Activated CD8-positive, alpha-beta T cell treated with anti-CD3 and anti-CD28 coated beads for 36 hours (primary cell): ENCODE results near the gene FARP1. TPM values are rescaled to one million over a fixed set of nuclear protein-coding genes. Genes with fewer than 3 reads are reported as not detected.

Experiments used
- ATAC-seq: fragments of 200-7000 bp; cut with Tn5 transposase; one replicate; pipeline ENCODE4 v1.10.0; 2021; ENCODE audit warnings: mild to moderate bottlenecking, moderate library complexity
- CTCF ChIA-PET: fragments of 350-600 bp; sonication (Branson Sonifier 250); formaldehyde crosslinking; loops from one replicate; lab custom pipeline; 2021; ENCODE audit warnings: antibody characterized with exemption; lab: Charles Lee
- POLR2A ChIA-PET: fragments of 350-600 bp; sonication (Branson Sonifier 250); formaldehyde crosslinking; loops from one replicate; lab custom pipeline; 2021; ENCODE audit warnings: antibody characterized with exemption; lab: Charles Lee
- DNase-seq: peaks from one replicate; pipeline ENCODE4 v3.0.0-alpha.2; 2020
- H3K27ac Mint-ChIP-seq: one replicate; pipeline ENCODE4 v1.8.0; 2021; ENCODE audit warnings: mild to moderate bottlenecking, mixed read lengths
- H3K27me3 Mint-ChIP-seq: one replicate; pipeline ENCODE4 v1.8.0; 2021; ENCODE audit warnings: mixed read lengths
- H3K36me3 Mint-ChIP-seq: one replicate; pipeline ENCODE4 v1.8.0; 2021; ENCODE audit warnings: low read depth, mixed read lengths
- H3K4me1 Mint-ChIP-seq: one replicate; pipeline ENCODE4 v1.8.0; 2021; ENCODE audit warnings: low read depth, mixed read lengths
- H3K4me3 Mint-ChIP-seq: one replicate; pipeline ENCODE4 v1.8.0; 2021; ENCODE audit warnings: mild to moderate bottlenecking, moderate library complexity, mixed read lengths
- H3K9me3 Mint-ChIP-seq: one replicate; pipeline ENCODE4 v1.8.0; 2021; ENCODE audit warnings: mixed read lengths
- CTCF ChIP-seq: fragments of 200-600 bp; IDR thresholded peaks from one replicate; pipeline ENCODE4 v1.8.0; 2022; ENCODE audit warnings: antibody characterized with exemption, mild to moderate bottlenecking
- intact Hi-C: fragments of 100-400 bp; cut with micrococcal nuclease; formaldehyde crosslinking; loops from one replicate; pipeline ENCODE4 v1.10.0; 2022
- total RNA-seq, 2 experiments: library from RNA; stranded (reverse); gene quantifications; one replicate each; pipeline ENCODE4 v1.2.3, GENCODE V29; 2021

FARP1 gene
- total RNA-seq, 2 experiments from 2014 or later, result 0.27 to 0.43 TPM

GRCh38 chr13:98494769-98495168, 351.9 kb downstream of the FARP1 start:
- Mint-ChIP-seq H3K36me3 (peaks cover 16% of the 10 kb centered on the region), H3K9me3 (no peaks in the 10 kb centered on the region), H3K4me1 (peaks cover 53% of the 10 kb centered on the region), H3K27me3 (no peaks in the 10 kb centered on the region), H3K4me3 (no peak overlapping the region), H3K27ac (no peak overlapping the region)
- ATAC-seq (no peak), DNase-seq (no peak)
- POLR2A ChIA-PET, result no interaction called here
- intact Hi-C loops, result no loop called here
- TF ChIP-seq CTCF, result no peak
- CTCF ChIA-PET, result no interaction called here

GRCh38 chr13:98495627-98496478, 353.0 kb downstream of the FARP1 start:
- Mint-ChIP-seq H3K36me3 (peaks cover 20% of the 10 kb centered on the region), H3K4me1 (peaks cover 55% of the 10 kb centered on the region), H3K27me3 (no peaks in the 10 kb centered on the region)

GRCh38 chr13:98496479-98496791, 353.5 kb downstream of the FARP1 start:
- no peak overlapping the region for H3K4me3 Mint-ChIP-seq
- CTCF ChIA-PET, result interaction anchor here (1.6 kb wide), 1 partner anchor 9 kb away, joined by 3 read pairs; no protein-coding TSS in a partner anchor
- POLR2A ChIA-PET, result interaction anchor here (0.7 kb wide), 1 partner anchor 123 kb away, joined by 3 read pairs; no protein-coding TSS in a partner anchor
- H3K27ac Mint-ChIP-seq, result no peak overlapping the region
- H3K36me3 Mint-ChIP-seq, result peaks cover 17% of the 10 kb centered on the region
- H3K4me1 Mint-ChIP-seq, result peaks cover 53% of the 10 kb centered on the region
- TF ChIP-seq CTCF, result no peak
- H3K27me3 Mint-ChIP-seq, result no peaks in the 10 kb centered on the region
- no peak for ATAC-seq
- no peaks in the 10 kb centered on the region for H3K9me3 Mint-ChIP-seq
- intact Hi-C loops, result no loop called here
- DNase-seq, result no peak

More at GRCh38 chr13:98495627-98496478, 353.0 kb downstream of the FARP1 start:
- H3K9me3 Mint-ChIP-seq, result no peaks in the 10 kb centered on the region
- no peak overlapping the region for H3K27ac Mint-ChIP-seq
- ChIA-PET POLR2A (interaction anchor here (0.7 kb wide), 1 partner anchor 124 kb away, joined by 3 read pairs; no protein-coding TSS in a partner anchor), CTCF (interaction anchor here (1.6 kb wide), 1 partner anchor 9 kb away, joined by 3 read pairs; no protein-coding TSS in a partner anchor)
- DNase-seq (no peak), ATAC-seq (no peak)
- TF ChIP-seq CTCF, result no peak
- intact Hi-C loops, result no loop called here
- no peak overlapping the region for H3K4me3 Mint-ChIP-seq

- H3K9me3 Mint-ChIP-seq, result no peaks in the 10 kb centered on the region
- ATAC-seq, result no peak
- H3K4me1 Mint-ChIP-seq, result peaks cover 54% of the 10 kb centered on the region
- DNase-seq, result no peak
- peaks cover 16% of the 10 kb centered on the region for H3K36me3 Mint-ChIP-seq
- POLR2A ChIA-PET, result interaction anchor here (0.9 kb wide), 1 partner anchor 11 kb away, joined by 3 read pairs; no protein-coding TSS in a partner anchor
- CTCF ChIA-PET, result interaction anchor here (1.6 kb wide), 1 partner anchor 8 kb away, joined by 3 read pairs; no protein-coding TSS in a partner anchor
- no peak overlapping the region for H3K4me3 Mint-ChIP-seq
- no peak for TF ChIP-seq CTCF
- intact Hi-C loops, result no loop called here
- no peaks in the 10 kb centered on the region for H3K27me3 Mint-ChIP-seq
- no peak overlapping the region for H3K27ac Mint-ChIP-seq
These were observed 354.1 kb downstream of the FARP1 start for GRCh38 chr13:98496966-98497365.

GRCh38 chr13:98500963-98501421, 358.1 kb downstream of the FARP1 start:
- DNase-seq (no peak), ATAC-seq (no peak)
- intact Hi-C loops, result no loop called here
- POLR2A ChIA-PET, result interaction anchor here (1.3 kb wide), 1 partner anchor 152 kb away, joined by 3 read pairs; no protein-coding TSS in a partner anchor
- Mint-ChIP-seq H3K4me3 (no peak overlapping the region), H3K4me1 (peaks cover 69% of the 10 kb centered on the region), H3K27ac (no peak overlapping the region), H3K9me3 (no peaks in the 10 kb centered on the region), H3K36me3 (peaks cover 29% of the 10 kb centered on the region), H3K27me3 (no peaks in the 10 kb centered on the region)
- CTCF ChIA-PET, result interaction anchor here (1.2 kb wide), 1 partner anchor 152 kb away, joined by 4 read pairs; no protein-coding TSS in a partner anchor
- no peak for TF ChIP-seq CTCF
